Panc1 (cell line): ENCODE data around the gene INAVA.

Experiments used
- CTCF ChIP-seq: fragments of 450-650 bp; IDR thresholded peaks from 2 replicates; pipeline ENCODE4 v1.5.1; 2017; ENCODE audit warnings: mild to moderate bottlenecking
- REST ChIP-seq, 2 experiments: IDR thresholded peaks; 2 replicates each; pipeline ENCODE4 v1.6.1; 2011 to 2012; ENCODE audit warnings: low read depth in 2 of 2, control low read depth in 1 of 2, low read length in 1 of 2, mild to moderate bottlenecking in 1 of 2, moderate library complexity in 1 of 2; ENCODE audit not compliant: insufficient read depth in 1 of 2

GRCh38 chr1:200850554-200850953 is 44.1 kb upstream of the INAVA start:
- TF ChIP-seq CTCF (no peak), REST (IDR thresholded peaks at IDR 0.05; ENCODE audit: insufficient read depth in 1 of 2, low read depth in 2 of 2, low read length in 1 of 2) (no peak)
